HCT116 (cell line): Measurements from ENCODE around the gene CHAC1. TPM values are rescaled to one million over a fixed set of nuclear protein-coding genes. Genes with fewer than 3 reads are reported as not detected.

ENCODE experiments used
- ATAC-seq: fragments of 200-7000 bp; cut with Tn5 transposase; 2 replicates; pipeline ENCODE4 v1.9.1; 2020; ENCODE audit warnings: mild to moderate bottlenecking, moderate library complexity
- BruUV-seq: library from RNA; stranded (reverse); fragments of 400-500 nt; replicated peaks from 2 replicates; lab custom pipeline; 2021; lab: Mats Ljungman, UMichigan
- CTCF ChIA-PET: fragments of 300-600 bp; sonication (Branson Sonifier 250); formaldehyde crosslinking; loops from one replicate; lab custom pipeline; 2021; ENCODE audit warnings: antibody characterized with exemption; lab: Charles Lee
- POLR2A ChIA-PET: fragments of 300-600, 350-600 bp; sonication (Branson Sonifier 250); formaldehyde crosslinking; loops from one replicate; lab custom pipeline; 2021; ENCODE audit warnings: antibody characterized with exemption; lab: Charles Lee
- RAD21 ChIA-PET, 2 experiments: fragments of 300-600 bp; sonication (Branson Sonifier 250); formaldehyde crosslinking; loops; one replicate each; lab custom pipeline; 2023; ENCODE audit warnings: low total read pairs in 2 of 2; ENCODE audit not compliant: uncharacterized antibody in 2 of 2, unreplicated experiment in 2 of 2, low non-redundant PET in 1 of 2; lab: Charles Lee
- DNase-seq: peaks from one replicate; pipeline ENCODE4 v3.0.0-alpha.2; 2010; ENCODE audit warnings: low read depth, low spot score
- H2AFZ ChIP-seq: fragments of 200-600 bp; shearing (Covaris generic), sonication (generic); 2 replicates; pipeline ENCODE4 v1.6.1; 2017; ENCODE audit warnings: low read depth, mixed run types, mixed read lengths, antibody characterized with exemption, low read length; ENCODE audit not compliant: poor library complexity, severe bottlenecking
- H3K27ac ChIP-seq: 2 replicates; pipeline ENCODE4 v1.5.1; 2012; ENCODE audit warnings: low read depth, low read length
- H3K27me3 ChIP-seq: fragments of 200-600 bp; sonication (generic); 2 replicates; pipeline ENCODE4 v1.6.1; 2016; ENCODE audit warnings: mixed run types, low read length, mixed read lengths; ENCODE audit not compliant: insufficient read depth
- H3K36me3 ChIP-seq, 2 experiments: fragments of 200-500 bp in 1 of 2; fragments of 200-600 bp in 1 of 2; sonication (Bioruptor generic) in 1 of 2; sonication (generic) in 1 of 2; 2 replicates each; pipeline versions ENCODE4 v1.5.1 to v1.6.1; 2014 to 2016; ENCODE audit warnings: low read length in 2 of 2, inconsistent platforms in 1 of 2, mixed read lengths in 1 of 2, mixed run types in 1 of 2; ENCODE audit not compliant: insufficient read depth in 2 of 2, control insufficient read depth in 1 of 2
- H3K4me1 ChIP-seq, 2 experiments: fragments of 200-600 bp in 1 of 2; sonication (generic) in 1 of 2; 2 replicates each; pipeline versions ENCODE4 v1.5.1 to v1.6.1; 2012 to 2017; ENCODE audit warnings: low read length in 2 of 2, inconsistent platforms in 1 of 2, mild to moderate bottlenecking in 1 of 2, mixed read lengths in 1 of 2, mixed run types in 1 of 2, moderate library complexity in 1 of 2; ENCODE audit not compliant: insufficient read depth in 2 of 2, control insufficient read depth in 1 of 2
- H3K4me2 ChIP-seq: fragments of 200-600 bp; sonication (generic); 2 replicates; pipeline ENCODE4 v1.6.1; 2017; ENCODE audit warnings: mixed run types, low read length, mixed read lengths
- H3K4me3 ChIP-seq, 2 experiments: fragments of 200-600 bp in 1 of 2; sonication (generic) in 1 of 2; replicated peaks in 1 of 2; 2 replicates each; pipeline ENCODE4 v1.5.1; 2011 to 2016; ENCODE audit warnings: low read length in 2 of 2, control low read depth in 1 of 2, low read depth in 1 of 2, mild to moderate bottlenecking in 1 of 2, mixed read lengths in 1 of 2, mixed run types in 1 of 2
- H3K79me2 ChIP-seq: fragments of 200-600 bp; sonication (generic); 2 replicates; pipeline ENCODE4 v1.6.1; 2017; ENCODE audit warnings: mild to moderate bottlenecking, mixed run types, low read length, moderate library complexity, mixed read lengths; ENCODE audit not compliant: insufficient read depth
- H3K9ac ChIP-seq: fragments of 200-600 bp; sonication (generic); 2 replicates; pipeline ENCODE4 v1.6.1; 2016; ENCODE audit warnings: low read length, mixed read lengths
- H3K9me2 ChIP-seq: fragments of 200-600 bp; sonication (generic), shearing (Covaris generic); 2 replicates; pipeline ENCODE4 v1.6.1; 2017; ENCODE audit warnings: mixed run types, mild to moderate bottlenecking, moderate library complexity; ENCODE audit not compliant: insufficient read depth
- H3K9me3 ChIP-seq, 2 experiments: fragments of 200-500 bp in 1 of 2; fragments of 200-600 bp in 1 of 2; sonication (Bioruptor generic) in 1 of 2; sonication (generic) in 1 of 2; 2 replicates each; pipeline ENCODE4 v1.6.1; 2014 to 2017; ENCODE audit warnings: low read length in 2 of 2, mixed read lengths in 2 of 2, inconsistent platforms in 1 of 2, low read depth in 1 of 2, mild to moderate bottlenecking in 1 of 2, mixed run types in 1 of 2, moderate library complexity in 1 of 2; ENCODE audit not compliant: control insufficient read depth in 1 of 2, insufficient read depth in 1 of 2
- H4K20me1 ChIP-seq: fragments of 200-600 bp; sonication (generic), shearing (Covaris generic); 2 replicates; pipeline ENCODE4 v1.6.1; 2017; ENCODE audit warnings: mixed run types, mild to moderate bottlenecking, moderate library complexity; ENCODE audit not compliant: insufficient read depth
- CEBPB ChIP-seq: IDR thresholded peaks from 2 replicates; pipeline ENCODE4 v1.6.1; 2012; ENCODE audit warnings: low read depth
- EGR1 ChIP-seq: IDR thresholded peaks from 2 replicates; pipeline ENCODE4 v1.6.1; 2012; ENCODE audit warnings: low read depth
- EZH2phosphoT487 ChIP-seq: fragments of 200-600 bp; IDR thresholded peaks from 2 replicates; pipeline ENCODE4 v1.6.1; 2018; ENCODE audit warnings: antibody characterized with exemption, borderline replicate concordance
- FOSL1 ChIP-seq: IDR thresholded peaks from 2 replicates; pipeline ENCODE4 v1.6.1; 2012; ENCODE audit warnings: low read depth
- JUND ChIP-seq: IDR thresholded peaks from 2 replicates; pipeline ENCODE4 v1.6.1; 2012
- POLR2A ChIP-seq: IDR thresholded peaks from 2 replicates; pipeline ENCODE4 v1.7.0; 2011; ENCODE audit warnings: borderline replicate concordance; ENCODE audit not compliant: insufficient read depth, insufficient read length; ENCODE audit errors: extremely low read depth
- RAD21 ChIP-seq: IDR thresholded peaks from 2 replicates; pipeline ENCODE4 v1.6.1; 2012; ENCODE audit warnings: low read depth, mild to moderate bottlenecking
- SIN3A ChIP-seq: IDR thresholded peaks from 2 replicates; pipeline ENCODE4 v1.6.1; 2012; ENCODE audit warnings: low read depth
- SP1 ChIP-seq: IDR thresholded peaks from 2 replicates; pipeline ENCODE4 v1.6.1; 2012; ENCODE audit warnings: low read depth
- SRF ChIP-seq: IDR thresholded peaks from 2 replicates; pipeline ENCODE4 v1.6.1; 2012; ENCODE audit warnings: low read depth
- TCF7L2 ChIP-seq: IDR thresholded peaks from 2 replicates; pipeline ENCODE4 v1.7.0; 2011; ENCODE audit warnings: borderline replicate concordance, inconsistent platforms; ENCODE audit not compliant: insufficient read depth, insufficient read length; ENCODE audit errors: extremely low read depth
- ZFX ChIP-seq: fragments of 450-650 bp; IDR thresholded peaks from 2 replicates; pipeline ENCODE4 v1.6.1; 2017
- intact Hi-C: fragments of 100-400 bp; cut with micrococcal nuclease; formaldehyde crosslinking; loops from 2 replicates; pipeline ENCODE4 v1.10.0; 2022
- total RNA-seq: library from RNA; stranded (reverse); gene quantifications from one replicate; pipeline ENCODE4 v1.2.1, GENCODE V29; 2021; ENCODE audit not compliant: unreplicated experiment
- TF ChIP-seq, protein P1 (sequence below): IDR thresholded peaks from 2 replicates; pipeline ENCODE4 v1.6.1; 2011; ENCODE audit warnings: mild to moderate bottlenecking, low read length, moderate library complexity; ENCODE audit not compliant: insufficient replicate concordance; ENCODE audit errors: extremely low read depth
- TF ChIP-seq, protein P2 (sequence below): IDR thresholded peaks from 2 replicates; pipeline ENCODE4 v1.6.1; 2012; ENCODE audit warnings: low read depth
- TF ChIP-seq, protein P3 (sequence below): IDR thresholded peaks from 2 replicates; pipeline ENCODE4 v1.6.1; 2012

The CHAC1 gene
- total RNA-seq, 1 experiment from 2014 or later: 58.9 TPM

DNA sequence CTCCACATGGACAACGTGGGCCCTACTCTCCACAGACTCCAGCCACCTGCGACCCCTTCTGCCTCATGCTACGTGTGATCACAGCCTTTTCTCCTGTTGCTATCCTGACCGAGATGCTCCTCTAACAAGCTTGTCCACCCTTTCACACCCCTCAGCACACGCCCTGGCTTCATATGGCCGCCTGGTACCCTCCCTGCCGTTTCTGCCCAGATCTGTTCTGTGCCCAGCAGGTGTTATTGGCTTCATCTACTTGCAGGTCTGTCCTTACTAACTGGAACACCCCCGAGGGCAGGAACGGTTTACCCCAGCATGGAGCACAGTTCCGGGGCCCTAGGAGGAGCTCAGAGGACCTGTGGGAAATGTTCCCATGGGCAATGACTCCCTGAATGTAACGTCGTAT is 9.9 kb downstream of the CHAC1 start:
- H3K9ac ChIP-seq: no peak overlapping the region
- RAD21 ChIA-PET: no interaction called here
- H3K9me2 ChIP-seq: no peaks in the 10 kb centered on the region
- intact Hi-C loops: no loop called here
- H3K79me2 ChIP-seq: no peaks in the 10 kb centered on the region
- no peak overlapping the region for H3K4me3 ChIP-seq
- no peak overlapping the region for H2AFZ ChIP-seq
- ATAC-seq: no peak
- CTCF ChIA-PET: no interaction called here
- no peaks in the 10 kb centered on the region for H4K20me1 ChIP-seq
- POLR2A ChIA-PET: interaction anchor here (5.5 kb wide), 1 partner anchor 11 kb away, joined by 44 read pairs; the partner anchor contains the start of gene CHAC1
- no TSS peak for BruUV-seq
- no peak overlapping the region for H3K4me2 ChIP-seq
- peaks cover 13 to 14% of the 10 kb centered on the region in 2 experiments for H3K4me1 ChIP-seq
- no peaks in the 10 kb centered on the region for H3K27me3 ChIP-seq
- no peaks in the 10 kb centered on the region for H3K9me3 ChIP-seq
- TF ChIP-seq TCF7L2 (no peak), SP1 (no peak), JUND (no peak), CEBPB (no peak), POLR2A (no peak), FOSL1 (no peak), RAD21 (no peak), EGR1 (no peak), EZH2phosphoT487 (no peak), SRF (no peak), ZFX (no peak), SIN3A (no peak)
- TF ChIP-seq, protein P1, sequence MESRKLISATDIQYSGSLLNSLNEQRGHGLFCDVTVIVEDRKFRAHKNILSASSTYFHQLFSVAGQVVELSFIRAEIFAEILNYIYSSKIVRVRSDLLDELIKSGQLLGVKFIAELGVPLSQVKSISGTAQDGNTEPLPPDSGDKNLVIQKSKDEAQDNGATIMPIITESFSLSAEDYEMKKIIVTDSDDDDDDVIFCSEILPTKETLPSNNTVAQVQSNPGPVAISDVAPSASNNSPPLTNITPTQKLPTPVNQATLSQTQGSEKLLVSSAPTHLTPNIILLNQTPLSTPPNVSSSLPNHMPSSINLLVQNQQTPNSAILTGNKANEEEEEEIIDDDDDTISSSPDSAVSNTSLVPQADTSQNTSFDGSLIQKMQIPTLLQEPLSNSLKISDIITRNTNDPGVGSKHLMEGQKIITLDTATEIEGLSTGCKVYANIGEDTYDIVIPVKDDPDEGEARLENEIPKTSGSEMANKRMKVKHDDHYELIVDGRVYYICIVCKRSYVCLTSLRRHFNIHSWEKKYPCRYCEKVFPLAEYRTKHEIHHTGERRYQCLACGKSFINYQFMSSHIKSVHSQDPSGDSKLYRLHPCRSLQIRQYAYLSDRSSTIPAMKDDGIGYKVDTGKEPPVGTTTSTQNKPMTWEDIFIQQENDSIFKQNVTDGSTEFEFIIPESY: no peak
- TF ChIP-seq, protein P2, sequence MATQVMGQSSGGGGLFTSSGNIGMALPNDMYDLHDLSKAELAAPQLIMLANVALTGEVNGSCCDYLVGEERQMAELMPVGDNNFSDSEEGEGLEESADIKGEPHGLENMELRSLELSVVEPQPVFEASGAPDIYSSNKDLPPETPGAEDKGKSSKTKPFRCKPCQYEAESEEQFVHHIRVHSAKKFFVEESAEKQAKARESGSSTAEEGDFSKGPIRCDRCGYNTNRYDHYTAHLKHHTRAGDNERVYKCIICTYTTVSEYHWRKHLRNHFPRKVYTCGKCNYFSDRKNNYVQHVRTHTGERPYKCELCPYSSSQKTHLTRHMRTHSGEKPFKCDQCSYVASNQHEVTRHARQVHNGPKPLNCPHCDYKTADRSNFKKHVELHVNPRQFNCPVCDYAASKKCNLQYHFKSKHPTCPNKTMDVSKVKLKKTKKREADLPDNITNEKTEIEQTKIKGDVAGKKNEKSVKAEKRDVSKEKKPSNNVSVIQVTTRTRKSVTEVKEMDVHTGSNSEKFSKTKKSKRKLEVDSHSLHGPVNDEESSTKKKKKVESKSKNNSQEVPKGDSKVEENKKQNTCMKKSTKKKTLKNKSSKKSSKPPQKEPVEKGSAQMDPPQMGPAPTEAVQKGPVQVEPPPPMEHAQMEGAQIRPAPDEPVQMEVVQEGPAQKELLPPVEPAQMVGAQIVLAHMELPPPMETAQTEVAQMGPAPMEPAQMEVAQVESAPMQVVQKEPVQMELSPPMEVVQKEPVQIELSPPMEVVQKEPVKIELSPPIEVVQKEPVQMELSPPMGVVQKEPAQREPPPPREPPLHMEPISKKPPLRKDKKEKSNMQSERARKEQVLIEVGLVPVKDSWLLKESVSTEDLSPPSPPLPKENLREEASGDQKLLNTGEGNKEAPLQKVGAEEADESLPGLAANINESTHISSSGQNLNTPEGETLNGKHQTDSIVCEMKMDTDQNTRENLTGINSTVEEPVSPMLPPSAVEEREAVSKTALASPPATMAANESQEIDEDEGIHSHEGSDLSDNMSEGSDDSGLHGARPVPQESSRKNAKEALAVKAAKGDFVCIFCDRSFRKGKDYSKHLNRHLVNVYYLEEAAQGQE: no peak
- TF ChIP-seq, protein P3, sequence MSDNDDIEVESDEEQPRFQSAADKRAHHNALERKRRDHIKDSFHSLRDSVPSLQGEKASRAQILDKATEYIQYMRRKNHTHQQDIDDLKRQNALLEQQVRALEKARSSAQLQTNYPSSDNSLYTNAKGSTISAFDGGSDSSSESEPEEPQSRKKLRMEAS: no peak
- no peak overlapping the region for H3K27ac ChIP-seq
- DNase-seq: no peak
- H3K36me3 ChIP-seq: no peaks in the 10 kb centered on the region
